Activated naive CD8-positive, alpha-beta T cell treated with anti-CD3 and anti-CD28 coated beads, Interleukin-2, amount 10 ng/mL, durations not matched to agents 7 days and 5 days (primary cell): ENCODE measurements around the gene EMC10. TPM values are rescaled to one million over a fixed set of nuclear protein-coding genes. Genes with fewer than 3 reads are reported as not detected.

Source experiments
- ATAC-seq: fragments of 150-1000 bp; cut with Tn5 transposase; one replicate; pipeline ENCODE4 v1.10.0; 2021; ENCODE audit warnings: low read depth, moderate library complexity
- POLR2A ChIA-PET: fragments of 350-600 bp; sonication (Branson Sonifier 250); formaldehyde crosslinking; loops from one replicate; lab custom pipeline; 2021; ENCODE audit warnings: antibody characterized with exemption; lab: Charles Lee
- DNase-seq: peaks from one replicate; pipeline ENCODE4 v3.0.0; 2021
- H3K27ac Mint-ChIP-seq: one replicate; pipeline ENCODE4 v1.8.0; 2022; ENCODE audit warnings: mild to moderate bottlenecking, mixed read lengths
- H3K27me3 Mint-ChIP-seq: one replicate; pipeline ENCODE4 v1.8.0; 2022; ENCODE audit warnings: mild to moderate bottlenecking, moderate library complexity, mixed read lengths
- H3K36me3 Mint-ChIP-seq: one replicate; pipeline ENCODE4 v1.8.0; 2021; ENCODE audit warnings: mild to moderate bottlenecking, mixed read lengths
- H3K4me1 Mint-ChIP-seq: one replicate; pipeline ENCODE4 v1.8.0; 2021; ENCODE audit warnings: mixed read lengths
- H3K4me3 Mint-ChIP-seq: one replicate; pipeline ENCODE4 v1.8.0; 2022; ENCODE audit warnings: mild to moderate bottlenecking, moderate library complexity, mixed read lengths
- H3K9me3 Mint-ChIP-seq: one replicate; pipeline ENCODE4 v1.8.0; 2021; ENCODE audit warnings: mixed read lengths
- total RNA-seq, 2 experiments: library from RNA; stranded (reverse); gene quantifications; one replicate each; pipeline ENCODE4 v1.2.3, GENCODE V29; 2021

Gene EMC10
- total RNA-seq, 2 experiments from 2014 or later, result 56.0 to 60.7 TPM

GRCh38 chr19:50476907-50477238, 566 bp downstream of the EMC10 start:
- H3K4me3 Mint-ChIP-seq, result peak overlapping the region; percentile 99

GRCh38 chr19:50477751-50478515, 1.6 kb downstream of the EMC10 start:
- POLR2A ChIA-PET, result interaction anchor here (0.5 to 2.0 kb wide), 4 partner anchors 33 to 284 kb away, joined by 3 to 6 read pairs (median 4); partner anchors contain the start of gene JOSD2
- H3K4me3 Mint-ChIP-seq, result peak overlapping the region; percentile 99
- peaks cover 2% of the 10 kb centered on the region for H3K27me3 Mint-ChIP-seq
- DNase-seq (no peak), ATAC-seq (no peak)
- H3K27ac Mint-ChIP-seq, result peak overlapping the region; percentile 94
- peaks cover 11% of the 10 kb centered on the region for H3K36me3 Mint-ChIP-seq
- peaks cover 15% of the 10 kb centered on the region for H3K4me1 Mint-ChIP-seq
- H3K9me3 Mint-ChIP-seq, result no peaks in the 10 kb centered on the region

More at GRCh38 chr19:50476907-50477238, 566 bp downstream of the EMC10 start:
- Mint-ChIP-seq H3K27me3 (peaks cover 2% of the 10 kb centered on the region), H3K9me3 (no peaks in the 10 kb centered on the region), H3K27ac (peak overlapping the region; percentile 94), H3K4me1 (peaks cover 15% of the 10 kb centered on the region), H3K36me3 (peaks cover 11% of the 10 kb centered on the region)
- POLR2A ChIA-PET, result interaction anchor here (0.9 to 1.2 kb wide), 3 partner anchors 34 to 119 kb away, joined by 3 to 4 read pairs (median 3); partner anchors contain the start of genes JOSD2 and POLD1
- ATAC-seq, result no peak
- DNase-seq, result no peak

DNA sequence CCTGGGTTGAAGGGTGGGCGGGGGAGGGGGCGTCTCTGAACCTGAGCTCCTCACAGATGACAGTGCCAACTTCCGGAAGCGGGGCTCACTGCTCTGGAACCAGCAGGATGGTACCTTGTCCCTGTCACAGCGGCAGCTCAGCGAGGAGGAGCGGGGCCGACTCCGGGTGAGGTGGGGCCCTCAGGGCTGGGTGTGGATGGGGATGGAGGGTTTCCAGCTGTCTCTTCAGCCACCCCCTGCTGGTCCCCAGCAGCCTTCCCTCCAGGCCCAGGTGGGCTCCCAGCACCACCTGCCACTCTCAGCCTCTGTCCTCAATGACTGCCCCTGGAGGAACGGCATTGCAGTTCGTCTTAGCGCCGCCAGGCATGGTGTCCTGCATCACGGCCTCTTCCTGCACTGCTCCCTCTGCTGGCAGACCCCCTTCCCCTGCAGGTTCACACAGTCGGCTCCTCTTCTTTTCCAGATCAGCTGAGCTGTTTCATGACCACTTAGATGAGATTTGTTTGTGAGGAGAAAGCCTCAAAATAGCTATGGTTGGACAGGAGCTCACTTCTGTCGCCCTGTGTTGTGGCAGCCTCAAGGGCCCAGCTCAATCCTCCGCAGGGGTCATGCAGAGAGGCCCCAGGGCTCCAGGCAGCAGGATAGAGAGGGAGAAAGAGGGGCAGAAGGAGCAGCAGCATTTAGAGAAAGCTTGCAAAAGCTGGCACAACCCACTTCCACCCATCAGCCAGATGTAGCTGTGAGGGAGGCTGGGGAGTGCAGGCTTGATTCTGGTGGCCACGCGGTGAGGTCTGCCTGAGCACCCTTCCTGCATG, 2.8 kb downstream of the EMC10 start:
- POLR2A ChIA-PET, result interaction anchor here (0.6 to 2.0 kb wide), 3 partner anchors 32 to 965 kb away, joined by 5 to 7 read pairs (median 6); partner anchors contain the start of gene JOSD2
- no peak for ATAC-seq
- DNase-seq, result no peak
- no peaks in the 10 kb centered on the region for H3K27me3 Mint-ChIP-seq
- H3K9me3 Mint-ChIP-seq, result no peaks in the 10 kb centered on the region
- H3K4me3 Mint-ChIP-seq, result no peak overlapping the region
- H3K4me1 Mint-ChIP-seq, result peaks cover 15% of the 10 kb centered on the region
- peaks cover 16% of the 10 kb centered on the region for H3K36me3 Mint-ChIP-seq
- H3K27ac Mint-ChIP-seq, result no peak overlapping the region

DNA sequence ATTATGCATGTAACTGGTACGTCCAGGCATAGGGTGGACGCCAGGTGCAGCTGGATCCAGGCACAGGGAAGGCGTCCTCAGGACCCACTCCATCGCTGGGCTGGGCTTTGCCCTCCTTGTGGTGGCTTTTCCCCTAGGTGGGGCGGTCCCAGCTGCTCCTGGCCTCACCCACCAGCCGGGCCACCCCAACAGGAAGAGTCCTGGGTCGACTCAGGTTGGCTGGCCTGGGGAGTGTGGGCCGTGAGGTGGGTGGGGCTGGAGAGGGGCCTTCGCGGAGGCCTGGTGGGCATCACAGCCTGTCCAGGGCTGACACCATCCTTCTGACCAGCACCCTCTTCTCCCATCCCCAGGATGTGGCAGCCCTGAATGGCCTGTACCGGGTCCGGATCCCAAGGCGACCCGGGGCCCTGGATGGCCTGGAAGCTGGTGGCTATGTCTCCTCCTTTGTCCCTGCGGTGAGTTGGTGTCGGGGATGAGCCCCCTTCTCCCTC, 3.5 kb downstream of the EMC10 start:
- POLR2A ChIA-PET, result interaction anchor here (1.7 to 2.0 kb wide), 2 partner anchors 31 to 122 kb away, joined by 5 to 6 read pairs; partner anchors contain the start of gene JOSD2
- Mint-ChIP-seq H3K4me3 (no peak overlapping the region), H3K36me3 (peaks cover 18% of the 10 kb centered on the region), H3K4me1 (peaks cover 15% of the 10 kb centered on the region), H3K27ac (no peak overlapping the region), H3K27me3 (no peaks in the 10 kb centered on the region), H3K9me3 (no peaks in the 10 kb centered on the region)
- no peak for DNase-seq
- no peak for ATAC-seq

GRCh38 chr19:50480281-50481111, 4.2 kb downstream of the EMC10 start:
- POLR2A ChIA-PET, result no interaction called here
- DNase-seq, result no peak
- Mint-ChIP-seq H3K27ac (no peak overlapping the region), H3K4me1 (peaks cover 12% of the 10 kb centered on the region), H3K4me3 (no peak overlapping the region), H3K27me3 (no peaks in the 10 kb centered on the region), H3K36me3 (peaks cover 24% of the 10 kb centered on the region), H3K9me3 (no peaks in the 10 kb centered on the region)
- no peak for ATAC-seq

- no peak overlapping the region for H3K4me3 Mint-ChIP-seq
- no peak overlapping the region for H3K27ac Mint-ChIP-seq
- POLR2A ChIA-PET, result no interaction called here
- DNase-seq (no peak), ATAC-seq (no peak)
- no peaks in the 10 kb centered on the region for H3K27me3 Mint-ChIP-seq
- H3K36me3 Mint-ChIP-seq, result peaks cover 30% of the 10 kb centered on the region
- peaks cover 10% of the 10 kb centered on the region for H3K4me1 Mint-ChIP-seq
- no peaks in the 10 kb centered on the region for H3K9me3 Mint-ChIP-seq
Observed at GRCh38 chr19:50481351-50482149, 5.2 kb downstream of the EMC10 start.

- Mint-ChIP-seq H3K4me1 (peaks cover 6% of the 10 kb centered on the region), H3K27ac (no peak overlapping the region)
- POLR2A ChIA-PET, result no interaction called here
Observed at GRCh38 chr19:50482271-50482855, 6.1 kb downstream of the EMC10 start.

GRCh38 chr19:50482916-50483315, 6.6 kb downstream of the EMC10 start:
- no peak overlapping the region for H3K27ac Mint-ChIP-seq
- H3K4me3 Mint-ChIP-seq, result no peak overlapping the region
- no peaks in the 10 kb centered on the region for H3K9me3 Mint-ChIP-seq
- POLR2A ChIA-PET, result no interaction called here
- H3K36me3 Mint-ChIP-seq, result peaks cover 29% of the 10 kb centered on the region
- ATAC-seq, result no peak
- H3K27me3 Mint-ChIP-seq, result no peaks in the 10 kb centered on the region
- DNase-seq, result no peak
- H3K4me1 Mint-ChIP-seq, result peaks cover 4% of the 10 kb centered on the region

More at GRCh38 chr19:50482271-50482855, 6.1 kb downstream of the EMC10 start:
- DNase-seq (no peak), ATAC-seq (no peak)
- H3K4me3 Mint-ChIP-seq, result no peak overlapping the region
- H3K36me3 Mint-ChIP-seq, result peaks cover 32% of the 10 kb centered on the region
- H3K9me3 Mint-ChIP-seq, result no peaks in the 10 kb centered on the region
- no peaks in the 10 kb centered on the region for H3K27me3 Mint-ChIP-seq

DNA sequence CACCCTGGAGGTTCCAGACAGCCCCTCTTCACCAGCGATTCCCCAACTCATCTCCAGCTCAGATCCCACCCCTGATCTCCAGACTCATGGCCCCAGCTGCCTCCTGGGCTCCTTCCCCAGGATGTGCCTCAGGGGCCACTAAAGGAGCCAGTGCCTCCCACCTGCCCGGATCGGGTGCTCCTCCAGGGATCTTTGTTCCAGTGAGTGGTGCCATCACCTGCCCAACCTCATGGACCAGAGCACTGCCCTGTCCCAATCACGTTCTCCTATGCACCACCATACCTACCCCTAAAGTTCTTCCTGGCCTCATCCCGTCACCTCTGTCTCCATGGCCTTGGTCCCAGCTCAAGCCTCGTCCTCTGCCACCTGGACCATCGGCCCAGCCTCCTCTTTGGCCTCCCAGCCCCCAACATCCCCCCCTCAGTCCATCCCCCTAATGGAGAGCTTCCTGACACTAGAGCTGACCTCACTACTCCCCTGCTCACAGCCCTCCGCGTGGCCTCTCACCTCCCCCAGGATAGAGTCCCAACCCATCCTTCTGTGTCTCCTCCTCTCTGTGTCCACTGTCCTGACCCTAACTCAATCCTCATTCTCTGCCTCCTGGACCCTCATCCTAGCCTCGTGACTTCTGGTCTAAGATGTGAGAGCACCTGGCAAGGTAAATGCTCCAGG, 9.1 kb downstream of the EMC10 start:
- H3K4me3 Mint-ChIP-seq, result no peak overlapping the region
- no peaks in the 10 kb centered on the region for H3K9me3 Mint-ChIP-seq
- peaks cover 24% of the 10 kb centered on the region for H3K36me3 Mint-ChIP-seq
- no peaks in the 10 kb centered on the region for H3K27me3 Mint-ChIP-seq
- DNase-seq, result no peak
- ATAC-seq, result no peak
- POLR2A ChIA-PET, result interaction anchor here (0.6 kb wide), 1 partner anchor 87 kb away, joined by 3 read pairs; no protein-coding TSS in a partner anchor
- peak overlapping the region; percentile 36 for H3K27ac Mint-ChIP-seq
- H3K4me1 Mint-ChIP-seq, result peaks cover 5% of the 10 kb centered on the region

GRCh38 chr19:50486823-50487515, 10.7 kb downstream of the EMC10 start:
- Mint-ChIP-seq H3K4me3 (no peak overlapping the region), H3K9me3 (no peaks in the 10 kb centered on the region), H3K4me1 (peaks cover 13% of the 10 kb centered on the region), H3K36me3 (peaks cover 24% of the 10 kb centered on the region), H3K27me3 (peaks cover 5% of the 10 kb centered on the region), H3K27ac (no peak overlapping the region)
- ATAC-seq (no peak), DNase-seq (no peak)
- POLR2A ChIA-PET, result no interaction called here
